ENCODE measurements around the gene POU4F1. TPM values are rescaled to one million over a fixed set of nuclear protein-coding genes. Genes with fewer than 3 reads are reported as not detected.

Gene POU4F1
- total RNA-seq, 2 donors from 2014 or later = not detected

GRCh38 chr13:78576261-78576660 is 27.1 kb downstream of the POU4F1 start:
- intact Hi-C loops (cut with DNase I) = no loop called here
- Histone ChIP-seq H3K27ac (no peak overlapping the region), H3K36me3 (replicated peaks in 1 of 2; ENCODE audit: insufficient read depth in 1 of 2, low read depth in 2 of 2) (no peaks in the 10 kb centered on the region), H3K4me3 (no peak overlapping the region), H3K9me3 (no peaks in the 10 kb centered on the region), H3K27me3 (no peaks in the 10 kb centered on the region), H3K4me1 (no peaks in the 10 kb centered on the region)
- DNase-seq (no peak), ATAC-seq (no peak)
- 76 to 81% methylated on average over 4 of the region's 4 CpGs for WGBS, 2 donors
- no peak for TF ChIP-seq CTCF (IDR thresholded peaks at IDR 0.05)

- Histone ChIP-seq H3K36me3 (replicated peaks in 1 of 2; ENCODE audit: insufficient read depth in 1 of 2, low read depth in 2 of 2) (no peaks in the 10 kb centered on the region), H3K27ac (no peak overlapping the region), H3K27me3 (no peaks in the 10 kb centered on the region), H3K4me1 (no peaks in the 10 kb centered on the region), H3K9me3 (no peaks in the 10 kb centered on the region), H3K4me3 (no peak overlapping the region)
- no peak for ATAC-seq
- 43 to 47% methylated on average over 5 of the region's 5 CpGs for WGBS, 2 donors
- DNase-seq = no peak
- intact Hi-C loops (cut with DNase I) = no loop called here
- TF ChIP-seq CTCF (IDR thresholded peaks at IDR 0.05) (no peak), POLR2A (IDR thresholded peaks at IDR 0.05) (no peak)
These were observed 30.9 kb downstream of the POU4F1 start for GRCh38 chr13:78572459-78572858.

- Histone ChIP-seq H3K36me3 (replicated peaks in 1 of 2; ENCODE audit: insufficient read depth in 1 of 2, low read depth in 2 of 2) (no peaks in the 10 kb centered on the region), H3K4me1 (no peaks in the 10 kb centered on the region), H3K9me3 (no peaks in the 10 kb centered on the region), H3K27ac (no peak overlapping the region), H3K27me3 (no peaks in the 10 kb centered on the region), H3K4me3 (no peak overlapping the region)
- TF ChIP-seq POLR2A (IDR thresholded peaks at IDR 0.05) (no peak), CTCF (IDR thresholded peaks at IDR 0.05) (no peak)
- no peak for ATAC-seq
- no peak for DNase-seq
- intact Hi-C loops (cut with DNase I) = no loop called here
- 71 to 74% methylated on average over 1 of the region's 1 CpG for WGBS, 2 donors
These were observed 34.3 kb downstream of the POU4F1 start for GRCh38 chr13:78569029-78569428.

DNA sequence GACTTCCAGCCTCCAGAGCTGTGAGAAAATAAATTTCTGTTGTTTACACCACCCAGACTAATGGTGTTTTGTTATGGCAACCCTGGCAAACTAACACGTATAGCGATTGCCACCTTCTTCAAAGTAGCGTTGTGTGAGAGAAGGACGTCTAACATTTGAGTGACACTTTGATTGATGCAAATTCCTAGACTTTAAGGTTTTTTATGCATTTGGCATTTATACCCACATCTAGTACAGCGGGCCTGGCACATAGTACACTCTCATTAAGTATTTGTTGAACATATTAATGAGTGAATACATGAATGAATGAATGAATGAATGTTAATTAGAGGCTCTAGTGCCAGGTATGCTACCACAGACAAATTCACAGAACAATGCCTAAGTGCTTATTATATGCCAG is 36.7 kb downstream of the POU4F1 start:
- TF ChIP-seq CTCF (IDR thresholded peaks at IDR 0.05) (no peak), POLR2A (IDR thresholded peaks at IDR 0.05) (no peak)
- intact Hi-C loops (cut with DNase I) = no loop called here

DNA sequence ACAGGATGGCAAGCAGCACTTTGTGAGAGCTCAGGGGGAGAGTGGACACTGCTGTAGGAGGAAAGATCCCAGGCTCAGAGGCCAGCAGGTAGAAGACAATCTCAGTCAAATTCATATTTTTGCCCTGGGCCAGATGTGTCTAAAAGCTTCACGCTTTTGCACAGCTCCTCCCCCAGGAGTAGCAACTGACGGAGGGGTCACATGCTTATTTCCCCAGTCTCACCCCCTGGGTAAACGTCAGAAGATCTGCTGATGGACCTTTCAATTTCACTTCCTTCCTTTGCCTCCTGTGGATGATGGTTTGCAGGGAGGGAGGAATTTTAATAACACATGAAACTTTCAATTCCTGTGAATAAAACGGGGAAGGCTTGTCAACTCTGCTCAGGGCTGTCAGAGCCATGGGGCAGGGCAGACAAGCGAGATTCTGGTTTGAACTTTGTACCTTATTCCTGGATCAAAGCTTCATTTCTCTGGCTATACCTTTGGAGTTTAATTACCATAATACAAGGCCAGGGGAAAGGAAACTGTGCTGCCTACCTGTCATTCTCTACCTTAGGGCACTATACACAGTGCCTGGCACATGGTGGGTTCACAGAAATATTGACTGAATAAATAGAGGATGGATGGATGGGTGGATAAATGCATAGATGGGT is 41.0 kb downstream of the POU4F1 start:
- Histone ChIP-seq H3K27ac (no peak overlapping the region), H3K4me3 (no peak overlapping the region), H3K4me1 (no peaks in the 10 kb centered on the region), H3K27me3 (no peaks in the 10 kb centered on the region), H3K9me3 (no peaks in the 10 kb centered on the region), H3K36me3 (replicated peaks in 1 of 2; ENCODE audit: insufficient read depth in 1 of 2, low read depth in 2 of 2) (no peaks in the 10 kb centered on the region)
- no peak for ATAC-seq
- no peak for TF ChIP-seq CTCF (IDR thresholded peaks at IDR 0.05)
- no peak for TF ChIP-seq POLR2A (IDR thresholded peaks at IDR 0.05)
- intact Hi-C loops (cut with DNase I) = no loop called here
- DNase-seq = no peak
- 18 to 30% methylated on average over 5 of the region's 5 CpGs for WGBS, 2 donors

More for the DNA sequence above, 36.7 kb downstream of the POU4F1 start:
- WGBS, 2 donors = 55 to 72% methylated on average over 5 of the region's 5 CpGs
- no peak for DNase-seq
- Histone ChIP-seq H3K4me3 (no peak overlapping the region), H3K27ac (no peak overlapping the region), H3K4me1 (no peaks in the 10 kb centered on the region), H3K36me3 (replicated peaks in 1 of 2; ENCODE audit: insufficient read depth in 1 of 2, low read depth in 2 of 2) (no peaks in the 10 kb centered on the region), H3K9me3 (no peaks in the 10 kb centered on the region), H3K27me3 (no peaks in the 10 kb centered on the region)
- ATAC-seq = no peak

Measured in body of pancreas (tissue), 4 donors.